T-helper 2 cell treated with Interferon-gamma antibody and Interleukin-4, amounts not matched to agents 100 ng/mL and 5 ng/mL, for 36 hours (primary cell): ENCODE data around the gene TMPRSS6. TPM values are rescaled to one million over a fixed set of nuclear protein-coding genes. Genes with fewer than 3 reads are reported as not detected.

Source experiments
- intact Hi-C: fragments of 100-400 bp; cut with micrococcal nuclease; formaldehyde crosslinking; loops from one replicate; pipeline ENCODE4 v1.15.1; 2023
- total RNA-seq: library from RNA; stranded (reverse); gene quantifications from 2 replicates; pipeline ENCODE4 v1.2.3, GENCODE V29; 2022

The TMPRSS6 gene
- total RNA-seq, 1 donor from 2014 or later = 0.55 TPM

- intact Hi-C loops = no loop called here
Measured at GRCh38 chr22:37069719-37070118, 39.8 kb downstream of the TMPRSS6 start.

GRCh38 chr22:37069319-37069718 is 40.2 kb downstream of the TMPRSS6 start:
- intact Hi-C loops = no loop called here

- intact Hi-C loops = no loop called here
Measured at GRCh38 chr22:37068859-37069258, 40.7 kb downstream of the TMPRSS6 start.

GRCh38 chr22:37067428-37067827 is 42.1 kb downstream of the TMPRSS6 start:
- intact Hi-C loops = no loop called here

- intact Hi-C loops = no loop called here
Measured at GRCh38 chr22:37065961-37066360, 43.6 kb downstream of the TMPRSS6 start.

GRCh38 chr22:37065180-37065579 is 44.3 kb downstream of the TMPRSS6 start:
- intact Hi-C loops = no loop called here

- intact Hi-C loops = no loop called here
Measured at GRCh38 chr22:37064553-37064952, 45.0 kb downstream of the TMPRSS6 start.

GRCh38 chr22:37063431-37064420 is 45.8 kb downstream of the TMPRSS6 start:
- intact Hi-C loops = no loop called here

GRCh38 chr22:37062702-37063381 is 46.7 kb downstream of the TMPRSS6 start:
- intact Hi-C loops = no loop called here

- intact Hi-C loops = no loop called here
Measured at GRCh38 chr22:37062376-37062675, 47.2 kb downstream of the TMPRSS6 start.

GRCh38 chr22:37061611-37062375 is 47.7 kb downstream of the TMPRSS6 start:
- intact Hi-C loops = no loop called here

GRCh38 chr22:37060801-37061610 is 48.5 kb downstream of the TMPRSS6 start:
- intact Hi-C loops = no loop called here

- intact Hi-C loops = no loop called here
Measured at GRCh38 chr22:37059876-37060449, 49.5 kb downstream of the TMPRSS6 start.

- intact Hi-C loops = no loop called here
Measured at GRCh38 chr22:37058917-37059701, 50.4 kb downstream of the TMPRSS6 start.

- intact Hi-C loops = no loop called here
Measured at GRCh38 chr22:37057796-37058510, 51.6 kb downstream of the TMPRSS6 start.

- intact Hi-C loops = no loop called here
Measured at GRCh38 chr22:37057226-37057625, 52.3 kb downstream of the TMPRSS6 start.

- intact Hi-C loops = no loop called here
Measured at GRCh38 chr22:37056246-37056645, 53.3 kb downstream of the TMPRSS6 start.

GRCh38 chr22:37054600-37055365 is 54.7 kb downstream of the TMPRSS6 start:
- intact Hi-C loops = no loop called here

- intact Hi-C loops = no loop called here
Measured at GRCh38 chr22:37054056-37054395, 55.5 kb downstream of the TMPRSS6 start.
